Measurements from ENCODE around the gene DENND5A.
"Not testable (repeated sequence)": the region's sequence is repeated elsewhere in the genome, so short reads cannot be mapped to it uniquely, and the experiment has no call there.

The DENND5A gene

GRCh38 chr11:9172389-9172788, 92.8 kb downstream of the DENND5A start:
- no peak for DNase-seq

GRCh38 chr11:9170450-9170849, 94.7 kb downstream of the DENND5A start:
- DNase-seq: no peak

- DNase-seq: no peak
These were observed 95.4 kb downstream of the DENND5A start for GRCh38 chr11:9169595-9170295.

- DNase-seq: not testable (repeated sequence)
These were observed 103.2 kb downstream of the DENND5A start for GRCh38 chr11:9161991-9162390.

GRCh38 chr11:9160166-9160565, 105.0 kb downstream of the DENND5A start:
- DNase-seq: no peak

- no peak for DNase-seq
These were observed 106.2 kb downstream of the DENND5A start for GRCh38 chr11:9158898-9159391.

- no peak for DNase-seq
These were observed 109.2 kb downstream of the DENND5A start for GRCh38 chr11:9155930-9156329.

GRCh38 chr11:9153651-9154050, 111.5 kb downstream of the DENND5A start:
- peak; percentile 30 for DNase-seq

GRCh38 chr11:9151631-9152030, 113.5 kb downstream of the DENND5A start:
- no peak for DNase-seq

- no peak for DNase-seq
These were observed 114.2 kb downstream of the DENND5A start for GRCh38 chr11:9150926-9151325.

GRCh38 chr11:9150501-9150900, 114.6 kb downstream of the DENND5A start:
- no peak for DNase-seq

- DNase-seq: no peak
These were observed 116.4 kb downstream of the DENND5A start for GRCh38 chr11:9148727-9149126.

GRCh38 chr11:9148035-9148434, 117.1 kb downstream of the DENND5A start:
- DNase-seq: no peak

- DNase-seq: no peak
These were observed 118.7 kb downstream of the DENND5A start for GRCh38 chr11:9146477-9146876.

GRCh38 chr11:9145283-9145682, 119.9 kb downstream of the DENND5A start:
- DNase-seq: no peak

- no peak for DNase-seq
These were observed 120.3 kb downstream of the DENND5A start for GRCh38 chr11:9144828-9145227.

GRCh38 chr11:9143721-9144120, 121.4 kb downstream of the DENND5A start:
- no peak for DNase-seq

GRCh38 chr11:9142732-9143131, 122.4 kb downstream of the DENND5A start:
- no peak for DNase-seq

- no peak for DNase-seq
These were observed 124.0 kb downstream of the DENND5A start for GRCh38 chr11:9141186-9141585.

- no peak for DNase-seq
These were observed 125.4 kb downstream of the DENND5A start for GRCh38 chr11:9139628-9140357.

- peak; percentile 85 for DNase-seq
These were observed 126.3 kb downstream of the DENND5A start for GRCh38 chr11:9138612-9139579.

- peak; percentile 48 for DNase-seq
These were observed 127.1 kb downstream of the DENND5A start for GRCh38 chr11:9138133-9138453.
